ENCODE measurements around the gene SMARCD1.

The SMARCD1 gene

DNA sequence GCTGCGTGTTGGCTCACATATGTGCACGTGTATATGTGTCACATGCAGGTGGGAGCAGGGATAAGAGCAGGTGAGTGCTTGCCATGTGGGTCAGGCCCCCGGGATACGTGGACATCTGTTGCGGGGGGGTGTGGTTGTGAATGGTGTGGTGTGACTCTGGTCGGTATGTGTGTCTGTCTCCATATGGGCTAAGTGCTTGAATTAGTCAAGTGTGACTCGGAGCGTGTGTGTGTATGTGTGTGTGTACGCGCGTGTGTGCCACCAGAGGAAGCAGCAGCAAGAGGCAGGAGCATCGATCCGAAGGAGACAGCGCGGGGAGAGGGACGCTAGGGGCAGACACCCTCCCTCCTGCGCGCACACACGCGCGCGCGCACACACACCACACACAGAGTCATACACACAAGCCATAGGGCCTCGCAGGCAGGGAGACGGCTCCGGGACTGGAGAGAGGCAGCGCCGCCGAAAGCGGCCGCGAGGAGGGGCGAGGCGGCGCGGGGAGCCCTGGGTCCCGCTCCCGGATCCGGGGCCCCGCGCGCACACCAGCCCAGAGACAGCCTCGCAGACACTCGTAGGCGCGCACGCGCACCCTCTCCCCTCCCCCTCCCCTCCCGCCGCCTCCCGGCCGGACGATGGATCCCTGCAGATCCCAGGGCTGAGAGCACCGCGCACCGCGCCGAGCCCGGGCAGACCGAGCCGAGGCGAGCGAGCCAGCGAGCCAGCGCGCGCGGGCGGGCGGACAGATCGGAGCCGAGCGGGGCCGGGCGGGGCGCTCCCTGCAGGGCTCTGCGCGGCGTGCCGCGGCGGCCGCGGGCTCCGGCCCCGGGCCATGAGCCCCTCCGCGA, 27.9 kb upstream of the SMARCD1 start, which contains the start of gene ASIC1:
ASIC1 (plus strand) TSS at position 597 of the 842 bp plus-strand sequence. CDS start 1,171 bp downstream, outside the sequence.
- no peak for DNase-seq

DNA sequence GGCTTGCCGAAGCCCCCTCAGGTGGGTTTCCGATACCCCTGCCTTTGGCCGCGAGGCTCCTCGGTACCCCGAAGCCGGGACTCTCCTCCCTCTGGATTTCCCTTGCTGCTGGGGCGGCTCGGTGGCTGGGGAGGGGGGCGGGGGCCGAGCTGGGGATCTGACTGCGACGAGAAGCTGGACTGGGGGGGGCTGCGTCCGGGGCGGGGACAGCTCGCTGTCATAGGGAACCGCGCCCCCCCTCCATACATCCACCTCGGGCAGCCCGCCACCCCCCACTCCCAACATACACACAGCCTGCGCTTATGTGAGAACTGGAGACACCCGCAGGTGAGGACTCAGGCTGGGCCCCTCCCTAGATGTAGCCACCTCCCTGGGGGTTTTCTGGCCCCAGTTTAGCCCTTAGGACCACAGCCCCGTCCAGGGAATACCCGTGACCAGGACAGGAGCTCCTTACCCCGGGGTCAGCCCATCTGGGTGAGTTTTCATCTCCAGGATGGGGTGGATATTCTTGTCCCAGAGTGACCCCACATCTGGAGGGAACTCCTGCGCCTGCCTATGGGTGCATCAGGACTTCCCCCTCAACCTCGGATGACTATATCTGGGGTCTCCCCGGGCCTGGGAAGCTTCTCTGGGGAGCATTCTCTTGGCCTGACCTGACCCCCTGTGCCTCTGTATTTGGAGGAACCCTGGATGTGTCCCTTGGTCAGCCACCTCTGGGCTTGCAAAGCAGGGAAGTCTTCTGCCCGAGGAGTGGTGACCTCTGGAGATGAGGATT, 27.1 kb upstream of the SMARCD1 start:
- no peak for DNase-seq

DNA sequence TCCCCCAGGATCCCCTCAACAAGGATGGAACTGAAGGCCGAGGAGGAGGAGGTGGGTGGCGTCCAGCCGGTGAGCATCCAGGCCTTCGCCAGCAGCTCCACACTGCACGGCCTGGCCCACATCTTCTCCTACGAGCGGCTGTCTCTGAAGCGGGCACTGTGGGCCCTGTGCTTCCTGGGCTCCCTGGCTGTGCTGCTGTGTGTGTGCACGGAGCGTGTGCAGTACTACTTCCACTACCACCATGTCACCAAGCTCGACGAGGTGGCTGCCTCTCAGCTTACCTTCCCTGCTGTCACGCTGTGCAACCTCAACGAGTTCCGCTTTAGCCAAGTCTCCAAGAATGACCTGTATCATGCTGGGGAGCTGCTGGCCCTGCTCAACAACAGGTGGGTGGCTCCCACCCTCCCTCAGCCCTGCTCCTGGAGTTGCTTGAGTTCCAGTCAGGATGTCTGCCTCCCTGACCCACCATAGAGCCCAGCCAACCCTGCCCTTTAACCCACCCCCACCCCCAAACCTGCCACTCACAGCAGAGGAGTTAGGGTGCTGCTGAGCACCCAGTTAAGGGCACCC, 26.3 kb upstream of the SMARCD1 start:
- DNase-seq, result no peak

DNA sequence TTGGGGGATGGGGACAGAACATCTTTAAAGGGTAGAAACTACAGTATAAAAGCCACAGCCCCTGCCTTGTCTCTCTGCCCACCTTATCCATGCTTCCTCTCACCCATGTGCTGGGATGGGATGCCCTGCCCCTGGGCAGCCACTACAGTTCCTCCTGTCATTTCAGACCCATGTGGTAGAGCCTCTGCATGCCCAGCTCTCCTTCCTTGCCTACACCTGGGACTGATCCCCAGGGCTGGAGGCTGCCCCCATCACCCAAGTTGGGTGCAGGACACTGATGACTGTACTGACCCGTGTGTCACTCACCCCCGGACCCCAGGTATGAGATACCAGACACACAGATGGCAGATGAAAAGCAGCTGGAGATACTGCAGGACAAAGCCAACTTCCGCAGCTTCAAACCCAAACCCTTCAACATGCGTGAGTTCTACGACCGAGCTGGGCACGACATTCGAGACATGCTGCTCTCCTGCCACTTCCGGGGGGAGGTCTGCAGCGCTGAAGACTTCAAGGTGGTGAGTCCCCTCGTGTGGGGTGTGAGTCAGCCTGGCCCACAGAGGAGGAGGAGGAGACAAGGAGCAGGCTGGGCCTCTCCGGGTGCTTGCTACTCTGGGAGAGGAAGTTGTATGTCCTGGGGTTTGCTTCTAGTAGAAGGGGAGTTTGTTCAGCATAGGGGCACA, 25.6 kb upstream of the SMARCD1 start:
- peak; percentile 30 for DNase-seq

DNA sequence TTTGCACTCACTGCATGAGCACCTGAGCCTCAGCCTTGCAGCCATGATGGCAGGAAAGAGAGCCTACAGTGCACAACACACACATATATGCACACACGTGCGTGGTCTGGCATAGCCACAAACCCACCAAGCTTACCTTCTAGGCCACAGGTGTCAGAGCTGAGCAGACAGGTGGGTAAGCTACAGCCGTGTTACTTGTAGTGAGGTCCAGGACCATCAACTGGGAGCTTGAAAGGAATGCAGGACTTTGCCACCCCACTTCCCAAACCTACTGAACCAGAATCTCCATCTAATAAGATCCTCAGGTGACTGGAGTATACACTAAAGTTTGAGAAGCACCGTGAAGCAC, 25.0 kb upstream of the SMARCD1 start:
- no peak for DNase-seq

DNA sequence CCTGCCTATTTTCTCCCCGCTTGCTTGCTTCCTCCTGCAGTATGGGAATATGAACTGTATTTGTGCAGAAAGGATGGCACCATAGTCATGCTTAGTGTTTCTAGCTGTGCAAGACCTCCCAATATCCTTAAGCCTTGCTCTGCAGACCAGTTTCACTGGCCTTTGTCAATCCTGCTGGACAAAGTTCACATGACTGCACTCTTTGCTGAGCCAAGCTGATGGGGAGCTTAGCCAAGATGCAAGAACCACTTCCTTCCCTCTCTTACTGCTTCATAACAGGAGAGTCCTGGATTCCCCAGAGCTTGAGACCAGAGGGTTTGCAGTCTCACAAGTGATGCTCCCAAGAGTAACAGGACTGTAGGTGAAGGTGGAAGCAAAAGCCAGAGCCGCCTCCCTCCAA, 24.0 kb upstream of the SMARCD1 start:
- DNase-seq, result no peak

DNA sequence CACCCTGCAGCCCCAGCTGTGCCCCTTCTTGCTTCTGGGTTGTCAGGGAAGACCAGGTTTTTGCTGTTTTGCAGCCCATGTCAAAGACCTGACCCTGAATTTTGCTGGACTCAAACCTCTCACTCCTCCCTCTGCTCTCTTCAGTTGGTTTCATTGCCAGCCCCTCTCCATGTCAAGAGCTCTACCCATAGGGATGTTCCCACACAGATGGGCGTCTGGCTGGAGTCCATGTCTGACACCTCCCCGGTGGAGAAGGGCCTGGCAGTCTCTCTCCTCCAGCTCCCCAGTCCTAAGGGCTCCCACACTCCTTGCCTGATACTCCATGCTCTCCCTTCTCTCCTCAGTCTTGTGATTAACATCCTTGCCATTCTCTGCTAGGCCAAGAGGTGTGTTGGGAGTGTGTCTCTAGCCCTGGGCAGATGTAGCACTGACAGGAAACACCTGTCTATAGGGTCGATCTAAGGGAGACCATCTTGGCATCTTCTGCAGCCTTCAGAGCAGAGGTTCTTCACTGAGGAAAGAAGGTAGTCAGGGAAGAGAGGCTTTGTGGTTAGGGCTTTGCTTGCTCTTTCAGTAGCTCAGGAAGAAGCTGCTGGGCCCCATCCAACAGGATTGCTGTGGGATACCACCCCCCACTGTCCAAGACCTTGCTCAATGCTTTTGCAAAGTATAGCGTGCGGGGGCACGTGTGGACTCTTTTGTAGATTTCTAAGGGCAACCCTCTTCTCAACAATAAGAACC, 23.0 kb upstream of the SMARCD1 start:
- no peak for DNase-seq

DNA sequence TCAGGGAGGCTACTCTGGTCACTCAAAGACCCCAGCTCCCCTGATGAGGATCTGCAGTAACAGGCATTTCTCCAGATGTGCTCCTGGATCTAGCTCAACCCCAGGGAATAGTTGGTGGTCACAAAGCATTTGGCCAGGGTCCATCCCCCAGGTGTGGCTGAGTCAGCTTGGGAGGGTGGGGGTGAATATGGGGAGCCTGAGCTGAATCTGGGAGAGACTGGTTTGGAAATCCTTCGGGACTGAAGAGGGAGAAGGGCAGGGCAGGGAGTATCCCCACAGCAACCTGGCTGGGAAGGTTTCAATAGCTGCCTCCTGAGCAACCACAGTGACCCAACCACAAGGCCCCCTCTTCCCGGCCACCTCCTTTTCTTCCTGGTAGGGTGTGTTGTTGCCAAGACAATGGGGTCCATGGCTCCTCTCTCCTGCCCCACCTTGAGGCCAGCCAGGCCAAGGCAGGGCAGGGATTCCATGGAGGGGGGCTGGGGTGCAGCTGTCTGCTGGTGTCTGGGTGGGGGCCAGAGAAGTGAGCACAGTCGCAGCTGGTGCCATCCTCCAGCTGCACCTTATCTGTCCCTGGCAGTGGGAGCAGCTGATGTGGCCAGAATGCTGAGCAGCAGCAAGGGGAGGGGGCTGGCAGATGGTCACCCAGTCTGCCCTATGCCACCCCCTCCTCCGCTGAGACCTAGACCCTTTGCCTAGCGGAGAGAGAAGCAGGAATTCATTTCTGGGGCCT, 22.2 kb upstream of the SMARCD1 start:
- no peak for DNase-seq

DNA sequence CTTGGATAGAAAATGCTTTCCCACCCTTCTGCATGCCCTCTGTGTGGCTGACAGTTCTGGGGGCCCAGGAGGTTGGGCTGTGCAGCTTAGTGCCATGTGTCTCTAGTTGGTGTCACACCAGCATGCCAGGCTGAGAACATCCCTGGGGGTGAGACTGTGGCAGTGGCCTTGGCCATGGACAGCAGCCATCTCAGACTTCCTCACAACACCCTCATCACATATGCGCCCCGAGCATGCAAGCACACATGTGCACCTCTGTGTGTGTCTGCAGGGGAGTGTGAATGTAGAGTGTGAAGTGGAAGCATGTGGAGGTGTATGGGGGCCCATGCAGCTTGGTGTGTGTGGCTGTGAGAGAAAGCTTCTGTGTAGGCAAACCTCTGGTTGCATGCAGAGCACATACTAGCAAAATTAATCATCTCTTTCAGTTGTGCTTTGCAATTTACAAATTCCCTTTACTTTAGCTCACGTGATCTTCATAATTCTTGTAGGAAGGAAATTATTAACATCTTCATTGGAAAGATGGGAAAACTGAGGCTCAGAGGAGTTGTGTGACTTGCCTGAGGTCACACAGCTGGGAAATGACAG, 19.3 kb upstream of the SMARCD1 start:
- no peak for DNase-seq

DNA sequence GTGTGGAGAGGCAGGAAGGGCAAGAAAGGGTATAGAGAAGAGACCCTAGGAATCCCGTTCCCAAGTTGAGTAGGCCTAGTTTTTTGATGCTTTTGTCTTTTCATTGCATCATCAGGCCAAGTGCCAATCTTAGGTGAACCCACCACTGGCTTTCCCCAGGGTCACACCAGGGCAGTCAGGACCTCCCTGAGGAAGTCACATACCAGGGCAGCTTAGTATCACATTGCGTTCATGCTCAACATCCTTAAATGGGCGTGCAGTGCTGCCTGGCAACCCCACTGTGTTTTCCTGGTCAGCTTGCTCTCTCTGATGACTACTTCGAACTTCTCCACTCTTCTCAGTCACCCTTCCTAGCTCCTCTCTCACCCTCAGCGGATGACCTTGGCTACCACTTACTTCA, 18.7 kb upstream of the SMARCD1 start:
- DNase-seq, result no peak

DNA sequence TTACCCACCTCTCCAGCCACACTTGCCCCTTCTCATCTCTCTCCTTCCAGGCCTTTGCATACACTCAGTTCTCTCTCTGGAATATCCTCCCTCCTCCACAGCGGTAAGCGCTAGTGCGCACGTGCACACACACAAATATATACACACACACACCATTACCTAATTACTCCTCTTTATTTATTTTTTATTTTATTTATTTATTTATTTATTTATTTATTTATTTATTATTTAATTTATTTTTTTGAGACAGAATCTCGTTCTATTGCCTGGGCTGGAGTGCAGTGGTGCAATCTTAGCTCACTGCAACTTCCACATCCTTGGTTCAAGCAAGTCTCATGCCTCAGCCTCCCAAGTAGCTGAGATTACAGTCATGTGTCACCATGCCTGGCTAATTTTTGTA, 16.1 kb upstream of the SMARCD1 start:
- DNase-seq, result no peak

DNA sequence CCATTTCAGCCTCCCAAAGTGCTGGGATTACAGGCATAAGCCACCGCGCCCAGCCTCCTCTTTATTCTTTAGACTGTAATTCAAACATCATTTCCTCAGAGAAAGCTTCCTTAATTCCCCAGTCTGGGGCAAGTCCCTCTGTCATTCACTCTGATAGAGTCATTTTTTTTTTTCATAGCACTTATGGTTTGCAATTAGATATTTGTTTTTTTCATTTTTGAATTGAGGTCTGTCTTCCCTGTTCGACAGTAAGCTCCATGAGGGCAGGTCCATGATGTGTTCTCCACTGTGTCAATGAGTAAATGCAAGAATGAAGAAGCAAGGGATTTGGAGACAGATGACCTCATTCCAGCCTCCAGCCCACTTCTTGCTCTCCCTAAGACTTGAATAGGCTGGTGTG, 15.6 kb upstream of the SMARCD1 start:
- DNase-seq, result no peak

DNA sequence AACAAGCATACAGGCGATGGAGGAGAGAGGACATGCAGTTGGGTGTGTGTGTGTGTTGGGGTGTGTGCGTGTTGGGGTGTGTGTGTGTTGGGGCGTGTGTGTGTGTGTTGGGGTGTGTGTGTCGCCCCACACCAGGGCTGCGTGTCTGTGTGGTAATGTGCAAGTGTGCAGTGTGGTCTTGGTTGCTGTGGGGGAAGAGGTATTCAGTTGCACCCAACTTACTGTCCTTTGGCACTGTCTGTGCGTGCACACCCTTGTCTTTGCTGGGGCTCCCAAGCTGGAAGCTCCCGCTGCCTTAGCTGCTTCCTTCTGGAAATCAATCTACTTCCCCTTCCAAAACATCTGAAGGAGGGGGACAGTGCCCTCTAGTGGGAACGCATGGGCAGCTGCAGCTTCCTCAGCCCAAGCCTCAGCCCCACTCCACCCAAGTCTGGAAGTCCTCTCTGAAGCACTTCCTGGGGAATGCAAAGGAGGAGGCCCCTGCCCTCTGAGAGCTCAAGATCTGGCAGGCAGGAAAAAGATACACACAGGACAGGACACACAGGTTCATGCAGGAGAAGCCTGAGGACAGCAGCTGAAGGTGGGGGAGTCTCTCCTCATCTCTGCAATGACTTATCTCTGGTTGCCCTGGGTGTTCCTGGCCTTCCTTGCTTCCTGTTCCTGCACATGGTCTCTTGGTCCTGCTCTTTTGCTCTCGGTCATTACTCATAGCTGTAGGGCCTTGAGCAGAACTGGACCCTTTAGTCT, 14.7 kb upstream of the SMARCD1 start:
- DNase-seq, result no peak

DNA sequence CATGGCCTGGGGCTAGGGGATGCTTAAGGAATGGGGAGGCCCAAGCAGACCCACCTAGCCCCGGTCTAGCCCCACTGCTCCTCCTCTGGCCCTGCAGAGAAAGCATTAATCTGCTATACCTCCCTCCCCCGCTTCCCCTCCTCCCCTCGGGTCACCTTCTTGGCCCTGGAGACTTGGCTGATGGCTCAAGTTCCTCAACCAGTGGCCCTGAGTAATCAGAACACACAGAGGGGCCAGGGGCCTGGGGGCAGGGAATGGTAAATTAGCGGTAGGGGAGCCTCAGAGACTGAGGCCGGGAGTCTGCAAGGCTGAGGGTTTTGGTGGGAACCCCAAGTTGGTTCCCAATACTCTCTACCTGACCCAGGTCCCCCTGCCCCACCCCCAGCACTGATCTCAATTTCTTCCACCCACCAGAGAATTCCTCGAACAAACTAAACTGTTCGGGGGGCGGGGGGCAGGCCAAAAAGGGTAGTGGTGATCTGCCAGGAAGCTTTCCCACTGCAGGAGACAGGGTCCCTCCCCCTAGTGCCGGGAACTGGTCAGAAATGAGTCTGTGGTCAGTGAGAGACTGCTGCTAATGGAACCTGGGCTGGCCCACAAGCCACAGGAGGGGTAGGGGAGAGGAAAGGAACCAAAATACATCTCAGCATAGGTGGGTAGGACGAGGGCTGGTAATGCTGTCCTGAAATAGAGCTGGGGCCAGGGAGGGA, 12.8 kb upstream of the SMARCD1 start:
- no peak for DNase-seq

DNA sequence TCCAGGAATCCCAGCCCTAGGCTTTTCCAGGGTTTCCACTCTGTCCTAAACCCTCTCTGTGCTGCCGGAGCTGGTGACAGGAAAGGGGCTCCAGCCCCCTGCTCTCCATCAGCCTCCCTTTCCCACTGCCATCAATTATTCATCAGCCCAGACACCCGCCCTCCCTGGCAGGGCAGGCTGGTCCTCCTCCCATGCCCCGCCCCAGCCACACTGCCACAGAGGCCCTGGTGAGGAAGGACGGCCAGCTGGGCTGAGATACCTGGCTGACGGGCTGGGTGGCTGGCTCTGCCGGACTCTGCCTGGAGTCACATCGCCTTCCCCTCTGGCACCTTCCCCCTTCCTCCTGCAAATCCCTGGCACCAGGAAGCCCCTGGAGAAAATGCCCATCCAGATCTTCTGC, 11.9 kb upstream of the SMARCD1 start:
- DNase-seq, result no peak

DNA sequence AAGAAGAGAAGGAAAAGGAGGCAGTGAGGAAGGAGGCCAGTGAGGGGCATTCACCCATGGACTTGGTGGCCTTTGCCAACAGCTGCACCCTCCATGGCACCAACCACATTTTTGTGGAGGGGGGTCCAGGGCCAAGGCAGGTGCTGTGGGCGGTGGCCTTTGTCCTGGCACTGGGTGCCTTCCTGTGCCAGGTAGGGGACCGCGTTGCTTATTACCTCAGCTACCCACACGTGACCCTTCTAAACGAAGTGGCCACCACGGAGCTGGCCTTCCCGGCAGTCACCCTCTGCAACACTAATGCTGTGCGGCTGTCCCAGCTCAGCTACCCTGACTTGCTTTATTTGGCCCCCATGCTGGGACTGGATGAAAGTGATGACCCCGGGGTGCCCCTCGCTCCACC, 11.4 kb upstream of the SMARCD1 start:
- no peak for DNase-seq

DNA sequence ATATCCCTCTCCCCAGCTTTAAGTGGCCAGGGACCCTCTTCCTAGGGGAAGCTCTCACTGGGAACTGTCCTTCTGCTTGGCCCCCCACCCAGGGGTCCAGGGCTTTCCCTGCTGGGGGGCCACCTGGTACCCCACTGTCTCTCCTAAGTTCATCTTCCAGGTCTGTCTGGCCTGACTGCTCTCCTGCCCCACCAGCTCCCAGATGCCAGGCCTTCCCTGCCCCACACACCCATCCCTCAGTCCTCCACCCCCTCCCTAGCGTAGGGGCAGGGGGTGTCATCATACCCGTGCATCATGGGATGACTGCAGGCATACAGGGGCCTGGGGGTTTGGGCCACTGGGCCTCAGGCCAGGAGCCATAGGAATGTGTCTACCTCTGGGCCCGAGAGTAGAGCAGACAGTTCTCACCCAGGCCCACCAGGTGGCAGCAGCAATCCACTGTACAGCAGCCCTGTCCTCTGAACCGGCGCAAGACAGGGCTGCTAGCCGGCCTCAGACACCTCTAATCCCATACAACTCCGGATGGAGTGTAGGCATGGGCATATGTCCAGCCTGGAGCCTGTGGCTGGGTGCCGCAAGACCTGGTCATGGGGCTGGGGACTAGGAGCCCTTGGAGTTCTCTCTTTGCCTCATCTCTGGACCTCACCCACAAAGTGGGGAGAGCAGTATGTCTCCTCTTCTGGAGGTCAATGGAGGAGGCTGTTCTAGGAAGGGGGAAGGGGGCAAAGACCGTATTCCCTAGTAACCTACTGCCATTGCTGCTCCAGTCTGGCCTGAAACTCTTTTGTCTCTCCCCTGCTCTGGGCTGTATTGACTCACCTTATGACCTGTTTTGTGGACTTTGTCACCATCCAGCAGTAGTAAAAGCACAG, 10.0 kb upstream of the SMARCD1 start:
- DNase-seq, result no peak

DNA sequence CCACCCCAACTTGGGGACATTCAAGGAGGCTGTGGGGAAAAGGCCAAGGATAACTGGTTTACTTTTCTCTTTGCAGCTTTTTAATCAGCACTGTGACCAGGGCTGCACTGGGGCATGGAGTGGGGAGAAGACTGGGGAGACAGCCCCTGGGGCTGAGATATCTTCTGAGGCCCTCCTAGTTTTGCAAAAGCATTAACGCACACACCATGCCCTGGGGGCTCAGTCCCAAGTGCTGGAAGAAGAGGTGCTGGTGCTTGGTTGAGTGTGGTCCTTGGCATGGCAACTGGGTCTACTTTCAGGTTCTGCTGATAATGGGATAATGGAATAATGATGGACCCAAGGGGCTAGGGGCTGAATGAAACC, 9.4 kb upstream of the SMARCD1 start:
- no peak for DNase-seq

DNA sequence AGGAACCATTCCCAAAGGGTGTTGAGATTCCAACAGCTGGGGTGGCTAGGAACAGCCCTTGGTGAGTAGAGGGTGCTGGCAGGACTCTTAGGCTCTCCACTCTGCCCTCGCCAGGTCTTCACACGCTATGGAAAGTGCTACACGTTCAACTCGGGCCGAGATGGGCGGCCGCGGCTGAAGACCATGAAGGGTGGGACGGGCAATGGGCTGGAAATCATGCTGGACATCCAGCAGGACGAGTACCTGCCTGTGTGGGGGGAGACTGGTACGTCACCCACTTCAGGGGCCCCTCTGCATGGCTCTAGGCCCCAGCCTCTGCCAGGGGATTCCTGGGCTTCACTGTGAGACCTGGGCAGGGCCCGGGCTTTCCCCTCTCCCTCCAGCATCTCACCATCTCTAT, 8.0 kb upstream of the SMARCD1 start:
- DNase-seq, result no peak
